Erythroblast (primary cell): ENCODE data around the gene EHMT1.

Source experiments
- DNase-seq, 2 experiments: peaks; one replicate each; lab custom pipeline; 2025; lab: John Stamatoyannopoulos, UW
- GATA1 ChIP-seq: IDR thresholded peaks from 2 replicates; pipeline ENCODE4 v1.6.1; 2011; ENCODE audit warnings: low read depth, mild to moderate bottlenecking, control low read depth, low read length, moderate library complexity
- POLR2A ChIP-seq: IDR thresholded peaks from 2 replicates; pipeline ENCODE4 v1.6.1; 2011; ENCODE audit warnings: mild to moderate bottlenecking, low read length

The EHMT1 gene

DNA sequence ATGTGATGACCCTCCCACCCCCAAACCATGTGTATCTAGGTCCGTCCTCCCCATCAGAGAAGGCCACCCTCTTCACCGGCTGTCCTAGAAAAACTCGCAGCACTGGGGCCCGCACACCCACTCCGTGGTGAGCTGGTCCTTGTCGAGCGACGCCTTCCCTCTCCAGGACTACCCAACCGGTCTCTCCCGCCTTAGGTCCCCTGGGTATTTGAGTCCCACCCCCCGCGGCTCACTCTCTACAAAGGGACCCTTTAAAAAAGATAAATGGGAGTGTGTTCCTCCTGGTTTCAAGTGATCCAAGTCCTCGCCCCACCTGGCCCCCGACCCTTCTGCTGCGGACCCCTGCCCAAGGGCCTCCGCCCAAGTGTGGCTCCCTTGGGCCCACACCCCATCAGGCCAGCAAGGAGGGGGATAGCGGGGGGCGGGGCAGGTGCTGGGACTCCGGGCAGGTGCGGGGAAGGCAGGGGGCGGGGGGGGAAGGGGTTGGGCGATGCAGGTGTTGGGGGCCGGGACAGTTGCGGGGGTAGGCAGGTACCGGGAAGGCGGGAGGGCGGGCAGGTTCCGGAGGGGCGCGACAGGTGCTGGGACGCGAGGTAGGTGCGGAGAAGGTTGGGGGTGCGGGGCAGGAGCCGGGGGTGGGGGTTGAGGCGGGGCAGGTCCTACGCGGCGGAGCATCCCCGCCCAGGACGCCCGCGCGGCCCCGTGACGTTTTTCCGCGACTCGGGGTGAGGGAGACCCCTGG, 14.3 kb upstream of the EHMT1 start:
- DNase-seq, result no peak
- TF ChIP-seq GATA1 (no peak), POLR2A (no peak)

DNA sequence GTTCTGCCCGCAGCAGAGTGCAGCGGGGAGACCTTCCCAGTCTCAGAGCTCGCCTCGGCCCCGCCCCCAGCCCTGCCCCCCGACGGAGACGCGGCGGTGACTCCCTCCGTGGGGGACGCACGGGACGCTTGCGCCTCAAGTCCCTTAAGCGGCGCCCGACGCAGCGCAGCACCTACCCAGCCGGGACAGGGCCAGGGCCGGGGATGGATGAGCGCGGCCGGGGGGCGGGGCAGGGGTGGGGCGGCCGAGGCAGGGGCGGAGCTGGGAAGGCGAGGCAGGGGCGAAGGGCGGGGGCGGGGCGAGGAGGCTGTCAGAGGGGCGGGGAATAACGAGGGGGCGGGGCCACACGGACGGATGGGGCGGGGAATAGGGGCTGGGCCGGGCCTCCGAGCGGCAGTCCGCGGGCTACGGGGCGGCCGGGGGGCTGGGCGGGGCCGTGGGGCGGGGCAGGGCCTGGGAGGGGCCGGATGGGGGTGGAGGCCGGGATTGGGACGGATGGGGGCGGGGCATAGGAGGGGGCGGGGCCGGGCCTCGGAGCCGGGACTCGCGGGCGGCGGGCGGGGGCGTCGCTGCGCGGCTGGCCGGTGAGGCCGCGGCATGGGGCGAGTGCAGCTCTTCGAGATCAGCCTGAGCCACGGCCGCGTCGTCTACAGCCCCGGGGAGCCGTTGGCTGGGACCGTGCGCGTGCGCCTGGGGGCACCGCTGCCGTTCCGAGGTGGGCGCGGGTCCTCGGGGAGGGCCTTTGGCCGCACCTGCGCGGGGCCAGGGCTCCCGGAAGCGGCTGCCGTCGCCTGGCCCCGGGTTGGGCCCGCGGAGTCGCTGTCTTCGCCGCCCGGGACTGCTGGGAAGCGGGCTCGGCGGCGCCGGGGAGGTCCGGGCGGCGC, 13.4 kb upstream of the EHMT1 start, which contains the start of gene ARRDC1:
ARRDC1 (plus strand) TSS at position 566 of the 884 bp plus-strand sequence; CDS start at position 598, 32 bp downstream.
- TF ChIP-seq GATA1 (no peak), POLR2A (peak; percentile 38)
- peak; percentile 91 to 97 for DNase-seq

DNA sequence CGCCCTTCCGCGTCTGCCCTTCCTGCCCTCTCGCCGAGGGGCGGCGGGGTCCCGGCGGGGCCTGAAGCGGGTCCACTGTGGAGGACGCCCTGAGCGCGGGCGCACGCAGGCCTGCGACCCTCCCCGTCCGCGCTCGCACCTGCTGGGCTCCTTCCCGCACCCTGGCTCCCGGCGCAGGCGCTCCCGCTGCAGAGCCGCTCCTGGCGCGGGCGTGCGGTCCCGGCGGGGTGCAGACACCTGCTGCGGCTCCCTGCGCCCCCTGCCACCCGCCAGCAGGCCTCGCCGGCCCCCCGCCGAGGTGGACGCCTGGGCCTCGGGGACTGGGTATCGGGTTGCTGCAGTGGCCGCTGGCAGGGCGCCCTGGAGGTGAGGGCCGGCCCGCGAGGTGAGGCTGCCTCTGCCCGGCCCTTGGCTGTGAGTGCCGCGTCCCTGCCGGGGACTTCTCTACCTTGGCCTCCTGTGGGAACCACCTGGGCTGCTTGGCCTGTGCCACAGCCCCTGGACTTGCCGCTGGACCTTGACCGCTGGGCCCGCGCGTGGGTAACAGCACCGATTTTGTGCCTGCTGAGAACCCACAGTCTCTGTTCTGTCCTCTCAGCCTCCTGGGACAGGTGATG, 12.7 kb upstream of the EHMT1 start:
- no peak for TF ChIP-seq POLR2A
- TF ChIP-seq GATA1, result no peak
- no peak for DNase-seq

DNA sequence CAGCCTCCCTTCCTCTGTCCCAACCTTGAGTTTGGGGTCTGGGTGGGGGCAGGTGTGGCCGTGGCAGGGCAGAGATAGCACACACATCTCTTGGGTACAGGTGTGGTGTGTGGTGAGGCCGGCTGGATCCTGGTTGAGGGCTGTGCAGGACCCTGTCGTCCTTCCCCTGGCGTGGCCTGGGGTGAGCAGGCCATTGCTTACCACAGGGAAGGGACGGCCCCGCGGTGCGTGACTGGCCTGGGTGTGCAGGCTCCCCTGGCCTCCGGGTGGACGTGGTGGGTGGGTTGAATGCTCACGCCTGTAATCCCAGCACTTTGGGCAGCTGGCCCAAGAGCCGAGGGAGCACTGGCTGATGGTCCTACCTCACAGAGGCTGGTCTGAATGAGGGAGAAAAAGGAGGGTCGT, 12.1 kb upstream of the EHMT1 start:
- no peak for DNase-seq
- no peak for TF ChIP-seq GATA1
- no peak for TF ChIP-seq POLR2A

DNA sequence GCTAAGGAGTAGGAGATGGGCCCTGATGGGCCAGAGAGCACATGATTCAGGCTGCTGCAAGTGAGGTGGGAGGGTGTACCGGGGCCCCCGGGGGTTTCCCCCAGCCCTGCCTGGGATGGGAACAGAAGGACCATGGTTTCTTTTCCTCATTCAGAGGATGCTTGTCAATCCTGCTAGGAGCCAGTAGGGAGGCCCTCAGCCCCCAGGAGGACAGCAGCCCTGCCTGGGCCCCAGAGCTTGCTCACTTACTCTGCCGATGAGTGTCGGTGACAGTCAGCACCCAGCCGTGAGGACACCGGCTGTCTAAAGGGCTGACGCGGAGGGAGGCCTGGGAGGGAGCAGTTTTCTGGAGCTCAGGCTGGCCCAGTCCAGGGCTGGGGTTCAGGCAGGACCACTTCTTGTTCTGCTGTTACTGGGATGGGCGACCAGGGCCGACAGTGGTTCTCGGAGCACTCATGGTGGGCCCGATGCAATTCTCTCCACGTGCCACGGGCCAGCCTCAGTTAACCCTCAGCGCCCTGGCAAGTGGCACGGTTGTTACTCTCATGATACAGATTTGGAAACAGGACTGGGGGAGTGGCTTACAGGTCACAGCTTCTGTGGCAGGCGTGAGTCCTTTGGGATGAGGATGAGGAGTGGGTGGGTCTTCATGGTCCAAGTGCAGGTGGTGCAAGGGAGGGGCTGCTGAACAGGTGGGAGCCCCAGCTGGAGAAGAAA, 11.5 kb upstream of the EHMT1 start:
- no peak for TF ChIP-seq POLR2A
- no peak for TF ChIP-seq GATA1
- DNase-seq, result no peak

DNA sequence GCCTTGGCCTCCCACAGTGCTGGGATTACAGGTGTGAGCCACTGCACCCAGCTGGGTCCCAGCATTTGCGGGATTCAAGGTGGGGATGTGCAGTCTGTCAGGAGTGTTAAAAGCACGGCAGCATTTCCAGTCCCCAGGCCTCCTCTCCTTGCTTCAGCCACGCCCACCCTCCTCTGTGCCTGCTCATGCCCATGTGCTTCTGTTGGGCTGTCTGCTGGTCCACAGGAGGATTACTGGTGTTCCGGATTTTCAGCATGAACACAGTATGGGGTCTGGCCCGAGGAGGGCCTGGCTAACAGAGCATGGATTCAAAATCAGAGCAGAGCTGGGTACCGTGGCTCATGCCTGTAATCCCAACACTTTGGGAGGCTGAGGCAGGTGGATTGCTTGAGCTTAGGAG, 7.9 kb upstream of the EHMT1 start:
- no peak for DNase-seq
- TF ChIP-seq POLR2A (no peak), GATA1 (no peak)

DNA sequence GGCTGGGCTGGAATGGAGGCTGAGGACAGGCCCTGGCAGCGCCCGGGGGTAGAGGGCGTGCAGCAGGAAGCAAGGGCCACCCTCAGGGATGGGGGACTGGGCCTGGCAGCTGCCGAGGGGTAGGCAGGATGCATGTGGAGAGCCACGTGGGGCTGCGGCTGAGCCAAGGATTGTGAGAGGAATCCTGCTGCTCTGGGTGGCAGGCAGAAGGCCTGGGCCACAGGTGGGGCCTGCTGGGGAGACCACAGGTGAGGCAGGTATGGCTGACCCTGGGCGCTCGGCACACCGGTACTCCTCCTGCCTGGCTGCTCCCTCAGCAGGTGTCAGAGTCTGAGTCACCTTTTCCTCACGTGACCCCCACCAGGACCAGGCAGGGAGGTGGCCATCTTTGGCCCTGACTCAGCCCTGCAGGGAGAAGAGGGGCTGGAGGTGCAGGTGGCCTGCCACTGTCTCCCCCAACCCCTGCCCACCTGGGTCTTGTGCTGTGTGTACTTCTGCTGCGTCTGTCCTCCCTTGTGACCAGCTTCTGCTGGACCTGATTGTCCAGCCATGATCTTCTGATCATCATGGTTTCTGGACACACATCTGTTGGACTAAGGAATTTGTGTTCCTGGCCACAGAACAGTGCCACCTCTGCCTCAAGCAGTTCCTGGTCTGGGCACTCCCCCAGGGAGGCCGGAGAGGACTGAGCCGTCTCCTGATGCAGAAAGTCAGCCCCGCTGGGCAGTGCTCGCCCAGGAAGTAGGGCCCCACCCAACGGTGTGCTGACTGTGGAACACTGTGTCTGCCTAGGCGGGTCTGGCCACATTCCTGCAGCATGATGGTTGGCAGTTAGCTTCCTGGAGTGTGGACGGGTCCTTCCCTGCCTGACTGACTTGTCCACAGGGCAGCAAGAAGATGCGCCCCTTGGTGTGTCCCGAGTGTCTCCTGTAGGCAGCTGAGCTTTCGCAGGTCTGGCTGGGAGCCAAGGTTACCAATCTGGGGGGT, 6.9 kb upstream of the EHMT1 start:
- no peak for DNase-seq
- TF ChIP-seq GATA1 (no peak), POLR2A (no peak)

DNA sequence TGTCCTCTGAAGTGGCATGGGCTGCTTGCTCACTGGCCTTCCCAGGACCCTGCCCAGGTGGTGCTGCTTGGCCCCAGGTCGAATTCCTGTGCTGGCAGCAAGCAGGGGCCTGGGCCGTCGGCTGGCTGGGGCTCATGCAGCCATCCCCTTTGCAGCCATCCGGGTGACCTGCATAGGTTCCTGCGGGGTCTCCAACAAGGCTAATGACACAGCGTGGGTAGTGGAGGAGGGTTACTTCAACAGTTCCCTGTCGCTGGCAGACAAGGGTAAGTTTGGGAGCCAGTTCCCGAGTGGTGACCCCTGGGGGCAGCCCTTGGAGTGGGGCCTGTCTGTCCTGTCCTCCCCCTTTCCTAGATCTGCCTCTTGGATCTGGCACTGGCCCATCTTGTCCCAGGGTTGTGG, 6.1 kb upstream of the EHMT1 start:
- TF ChIP-seq POLR2A (no peak), GATA1 (no peak)
- no peak for DNase-seq

DNA sequence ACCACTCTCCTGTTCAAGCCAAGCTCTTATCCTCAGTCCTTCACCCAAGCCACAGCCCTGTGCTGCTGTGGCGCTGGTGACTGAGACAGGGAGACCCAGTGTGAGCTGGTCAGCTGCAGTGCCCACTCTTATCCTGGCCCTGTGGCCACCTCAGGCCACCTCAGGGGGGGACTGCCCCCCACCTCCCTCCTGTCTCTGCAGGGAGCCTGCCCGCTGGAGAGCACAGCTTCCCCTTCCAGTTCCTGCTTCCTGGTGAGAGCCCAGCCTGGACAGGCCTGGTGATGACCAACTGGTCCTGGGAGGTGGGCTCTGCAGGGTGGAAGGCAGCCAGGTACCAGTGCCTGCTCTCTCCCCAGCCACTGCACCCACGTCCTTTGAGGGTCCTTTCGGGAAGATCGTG, 5.5 kb upstream of the EHMT1 start:
- DNase-seq, result no peak
- peak; percentile 2 for TF ChIP-seq POLR2A
- no peak for TF ChIP-seq GATA1

DNA sequence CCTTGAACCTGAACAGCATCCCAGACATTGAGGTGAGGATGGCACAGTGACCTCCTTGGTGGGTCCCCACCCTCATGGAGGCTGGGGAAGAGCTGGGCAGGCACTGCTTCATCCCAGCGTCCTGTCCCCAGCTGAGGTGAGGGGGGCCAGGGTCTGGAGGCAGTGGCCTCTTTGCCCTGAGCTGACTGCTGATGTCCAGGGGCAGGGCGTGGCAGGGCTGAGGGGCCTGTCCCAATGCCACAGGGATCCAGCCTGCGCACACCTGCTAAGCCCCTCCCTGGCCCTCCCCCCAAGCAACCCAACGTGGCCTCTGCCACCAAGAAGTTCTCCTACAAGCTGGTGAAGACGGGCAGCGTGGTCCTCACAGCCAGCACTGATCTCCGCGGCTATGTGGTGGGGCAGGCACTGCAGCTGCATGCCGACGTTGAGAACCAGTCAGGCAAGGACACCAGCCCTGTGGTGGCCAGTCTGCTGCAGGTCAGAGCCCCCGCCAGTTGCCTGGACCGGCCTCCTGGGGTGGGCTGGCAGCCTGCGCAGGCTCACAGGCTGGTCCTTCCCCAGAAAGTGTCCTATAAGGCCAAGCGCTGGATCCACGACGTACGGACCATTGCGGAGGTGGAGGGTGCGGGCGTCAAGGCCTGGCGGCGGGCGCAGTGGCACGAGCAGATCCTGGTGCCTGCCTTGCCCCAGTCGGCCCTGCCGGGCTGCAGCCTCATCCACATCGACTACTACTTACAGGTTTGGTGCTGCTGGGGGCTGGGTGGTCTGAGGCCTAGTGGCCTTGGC, 4.9 kb upstream of the EHMT1 start:
- no peak for DNase-seq
- TF ChIP-seq POLR2A, result no peak

DNA sequence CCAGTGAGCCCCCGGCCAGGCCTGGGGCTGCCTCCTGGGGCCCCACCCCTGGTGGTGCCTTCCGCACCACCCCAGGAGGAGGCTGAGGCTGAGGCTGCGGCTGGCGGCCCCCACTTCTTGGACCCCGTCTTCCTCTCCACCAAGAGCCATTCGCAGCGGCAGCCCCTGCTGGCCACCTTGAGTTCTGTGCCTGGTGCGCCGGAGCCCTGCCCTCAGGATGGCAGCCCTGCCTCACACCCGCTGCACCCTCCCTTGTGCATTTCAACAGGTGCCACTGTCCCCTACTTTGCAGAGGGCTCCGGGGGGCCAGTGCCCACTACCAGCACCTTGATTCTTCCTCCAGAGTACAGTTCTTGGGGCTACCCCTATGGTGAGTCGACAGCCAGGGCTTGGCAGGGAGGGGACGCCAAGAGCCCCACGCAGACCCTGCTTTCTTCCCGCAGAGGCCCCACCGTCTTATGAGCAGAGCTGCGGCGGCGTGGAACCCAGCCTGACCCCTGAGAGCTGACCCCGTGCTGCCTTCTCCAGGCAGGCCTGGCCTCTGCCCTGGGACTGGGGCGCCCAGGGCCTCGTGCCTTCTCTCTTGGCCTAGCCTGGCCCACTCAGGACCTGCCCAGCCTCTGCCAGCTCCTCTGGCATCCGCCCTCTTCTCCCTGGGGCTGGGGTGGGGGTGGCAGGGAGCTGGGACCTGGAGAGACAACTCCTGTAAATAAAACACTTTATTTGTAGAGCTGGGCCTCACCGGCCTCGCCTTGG, 4.0 kb upstream of the EHMT1 start:
- TF ChIP-seq POLR2A, result no peak
- no peak for TF ChIP-seq GATA1

More for the DNA sequence above, 4.0 kb upstream of the EHMT1 start:
- DNase-seq, result no peak
